ENCODE data around the gene DEFB113. TPM values are rescaled to one million over a fixed set of nuclear protein-coding genes. Genes with fewer than 3 reads are reported as not detected.

DEFB113 gene
- total and polyA plus RNA-seq, 2 of the 4 experiments (the other 2 are of a cell fraction), result not detected

DNA sequence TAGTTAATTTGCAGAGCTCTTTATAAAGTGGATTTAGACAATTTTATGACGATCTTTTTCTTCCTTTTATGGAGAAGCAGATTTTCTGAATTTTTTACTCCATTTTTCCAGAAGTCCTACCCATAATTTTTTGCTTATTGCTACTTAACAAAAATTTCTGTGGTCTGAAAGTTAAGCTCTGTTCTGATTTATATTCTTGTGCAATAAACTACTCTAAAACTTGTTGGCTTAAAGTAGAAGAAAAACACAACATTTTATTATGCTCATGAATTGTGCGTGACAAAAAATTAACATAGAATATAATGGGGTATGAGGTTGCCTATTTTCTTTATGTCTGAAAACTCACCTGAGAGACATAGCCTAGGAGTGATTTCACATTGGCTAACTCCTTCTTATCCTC, 2.6 kb downstream of the DEFB113 start:
- WGBS, 2 experiments (ENCODE audit: extremely low coverage in 2 of 2, insufficient read length in 1 of 2), result no CpG with 5 or more reads among the region's 2 CpGs
- Histone ChIP-seq H2BK15ac (ENCODE audit: low read depth, low read length) (no peak overlapping the region), H3K4ac (ENCODE audit: low read depth, low read length) (no peak overlapping the region), H2AK5ac (ENCODE audit: low read depth, low read length) (no peak overlapping the region), H2AK9ac (replicated peaks; ENCODE audit: low read depth, low read length, poor library complexity) (no peak overlapping the region), H4K5ac (ENCODE audit: low read depth, low read length) (no peak overlapping the region), H4K20me1 (ENCODE audit: insufficient read depth, low read length) (no peaks in the 10 kb centered on the region), H2BK20ac (ENCODE audit: low read depth, low read length) (no peak overlapping the region), H3K56ac (ENCODE audit: extremely low read depth, insufficient read depth, low read length) (no peak overlapping the region), H2BK5ac (ENCODE audit: low read depth, low read length, poor library complexity, severe bottlenecking) (no peak overlapping the region), H2AFZ (replicated peaks; ENCODE audit: low read length, poor library complexity) (no peak overlapping the region), H3K14ac (replicated peaks; ENCODE audit: low read depth, low read length) (no peak overlapping the region), H3K4me3 (ENCODE audit: insufficient read depth, low read depth, low read length) (no peak overlapping the region), H3K27ac (ENCODE audit: insufficient read depth, low read length) (no peak overlapping the region), H3K23ac (ENCODE audit: low read depth, low read length) (no peak overlapping the region), H3K9me1 (ENCODE audit: insufficient read depth, low read length) (no peaks in the 10 kb centered on the region), H3K9me3 (ENCODE audit: control insufficient read depth, insufficient read depth, low read length) (no peaks in the 10 kb centered on the region), H3K36me3 (ENCODE audit: control insufficient read depth, insufficient read depth, low read length) (no peaks in the 10 kb centered on the region), H3K9ac (ENCODE audit: low read depth, low read length) (no peak overlapping the region), H3K79me1 (ENCODE audit: low read depth in 1 of 2, low read length in 2 of 2) (no peaks in the 10 kb centered on the region), H4K91ac (ENCODE audit: insufficient read depth, low read depth, low read length) (no peak overlapping the region), H3K18ac (ENCODE audit: low read depth, low read length) (no peak overlapping the region), H4K8ac (ENCODE audit: low read depth in 2 of 2, low read length in 2 of 2) (no peak overlapping the region), H3K27me3 (ENCODE audit: control insufficient read depth, insufficient read depth, low read length) (no peaks in the 10 kb centered on the region), H3K4me1 (ENCODE audit: control insufficient read depth, insufficient read depth, low read length) (no peaks in the 10 kb centered on the region), H2BK120ac (ENCODE audit: low read depth, low read length) (no peak overlapping the region), H3K4me2 (ENCODE audit: low read depth, low read length) (no peak overlapping the region)
- dilution Hi-C loops (cut with HindIII; ENCODE audit: low sequenced_read_pairs, unreplicated experiment), result no loop called here
- POLR2A ChIA-PET (ENCODE audit: unreplicated experiment), result interaction anchor here (0.6 kb wide), 1 partner anchor 105 kb away, joined by 3 read pairs; no protein-coding TSS in a partner anchor
- DNase-seq, result no peak
- CTCF ChIA-PET, result no interaction called here
- no peak for TF ChIP-seq MAFK (IDR thresholded peaks at IDR 0.05; ENCODE audit: low read depth, low read length)
- no peak for TF ChIP-seq RAD21 (IDR thresholded peaks at IDR 0.05; ENCODE audit: low read length)
- TF ChIP-seq, protein P1, sequence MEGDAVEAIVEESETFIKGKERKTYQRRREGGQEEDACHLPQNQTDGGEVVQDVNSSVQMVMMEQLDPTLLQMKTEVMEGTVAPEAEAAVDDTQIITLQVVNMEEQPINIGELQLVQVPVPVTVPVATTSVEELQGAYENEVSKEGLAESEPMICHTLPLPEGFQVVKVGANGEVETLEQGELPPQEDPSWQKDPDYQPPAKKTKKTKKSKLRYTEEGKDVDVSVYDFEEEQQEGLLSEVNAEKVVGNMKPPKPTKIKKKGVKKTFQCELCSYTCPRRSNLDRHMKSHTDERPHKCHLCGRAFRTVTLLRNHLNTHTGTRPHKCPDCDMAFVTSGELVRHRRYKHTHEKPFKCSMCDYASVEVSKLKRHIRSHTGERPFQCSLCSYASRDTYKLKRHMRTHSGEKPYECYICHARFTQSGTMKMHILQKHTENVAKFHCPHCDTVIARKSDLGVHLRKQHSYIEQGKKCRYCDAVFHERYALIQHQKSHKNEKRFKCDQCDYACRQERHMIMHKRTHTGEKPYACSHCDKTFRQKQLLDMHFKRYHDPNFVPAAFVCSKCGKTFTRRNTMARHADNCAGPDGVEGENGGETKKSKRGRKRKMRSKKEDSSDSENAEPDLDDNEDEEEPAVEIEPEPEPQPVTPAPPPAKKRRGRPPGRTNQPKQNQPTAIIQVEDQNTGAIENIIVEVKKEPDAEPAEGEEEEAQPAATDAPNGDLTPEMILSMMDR (conservative IDR thresholded peaks at IDR 0.05; ENCODE audit: low read depth, low read length), result no peak
- TF ChIP-seq, protein P2, sequence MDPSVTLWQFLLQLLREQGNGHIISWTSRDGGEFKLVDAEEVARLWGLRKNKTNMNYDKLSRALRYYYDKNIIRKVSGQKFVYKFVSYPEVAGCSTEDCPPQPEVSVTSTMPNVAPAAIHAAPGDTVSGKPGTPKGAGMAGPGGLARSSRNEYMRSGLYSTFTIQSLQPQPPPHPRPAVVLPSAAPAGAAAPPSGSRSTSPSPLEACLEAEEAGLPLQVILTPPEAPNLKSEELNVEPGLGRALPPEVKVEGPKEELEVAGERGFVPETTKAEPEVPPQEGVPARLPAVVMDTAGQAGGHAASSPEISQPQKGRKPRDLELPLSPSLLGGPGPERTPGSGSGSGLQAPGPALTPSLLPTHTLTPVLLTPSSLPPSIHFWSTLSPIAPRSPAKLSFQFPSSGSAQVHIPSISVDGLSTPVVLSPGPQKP (IDR thresholded peaks at IDR 0.05; ENCODE audit: borderline replicate concordance, low read depth, low read length), result no peak
- TF ChIP-seq BHLHE40 (IDR thresholded peaks at IDR 0.05; ENCODE audit: low read depth, low read length), result no peak
- no peak for TF ChIP-seq RFX5 (IDR thresholded peaks at IDR 0.05; ENCODE audit: low read depth, low read length)
- TF ChIP-seq, protein P3, sequence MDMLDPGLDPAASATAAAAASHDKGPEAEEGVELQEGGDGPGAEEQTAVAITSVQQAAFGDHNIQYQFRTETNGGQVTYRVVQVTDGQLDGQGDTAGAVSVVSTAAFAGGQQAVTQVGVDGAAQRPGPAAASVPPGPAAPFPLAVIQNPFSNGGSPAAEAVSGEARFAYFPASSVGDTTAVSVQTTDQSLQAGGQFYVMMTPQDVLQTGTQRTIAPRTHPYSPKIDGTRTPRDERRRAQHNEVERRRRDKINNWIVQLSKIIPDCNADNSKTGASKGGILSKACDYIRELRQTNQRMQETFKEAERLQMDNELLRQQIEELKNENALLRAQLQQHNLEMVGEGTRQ (IDR thresholded peaks at IDR 0.05; ENCODE audit: low read depth, low read length), result no peak
- TF ChIP-seq SMC3 (IDR thresholded peaks at IDR 0.05; ENCODE audit: low read depth, low read length), result no peak
- TF ChIP-seq RCOR1 (IDR thresholded peaks at IDR 0.05; ENCODE audit: insufficient replicate concordance, low read length), result no peak
- no peak for TF ChIP-seq NFE2L2 (IDR thresholded peaks at IDR 0.05; ENCODE audit: low read depth, low read length)
- TF ChIP-seq MAZ (IDR thresholded peaks at IDR 0.05; ENCODE audit: borderline replicate concordance, low read depth, low read length), result no peak
- TF ChIP-seq FOS (IDR thresholded peaks at IDR 0.05; ENCODE audit: low read depth, low read length), result no peak
- TF ChIP-seq POLR2A (IDR thresholded peaks at IDR 0.05; ENCODE audit: low read depth, low read length), result no peak
- TF ChIP-seq MXI1 (IDR thresholded peaks at IDR 0.05; ENCODE audit: borderline replicate concordance, low read depth, low read length), result no peak
- TF ChIP-seq CHD1 (IDR thresholded peaks at IDR 0.05; ENCODE audit: low read depth, low read length), result no peak
- no peak for TF ChIP-seq CEBPB (IDR thresholded peaks at IDR 0.05; ENCODE audit: low read depth, low read length)
- BruUV-seq (replicated peaks), result no TSS peak
- in situ Hi-C loops (cut with MboI; ENCODE audit: low sequenced_read_pairs), result no loop called here
- intact Hi-C loops (cut with micrococcal nuclease), result no loop called here
- ATAC-seq (ENCODE audit: low read depth), result no peak
